AG04450 (cell line): ENCODE results near the gene CDC42EP3. TPM values are rescaled to one million over a fixed set of nuclear protein-coding genes. Genes with fewer than 3 reads are reported as not detected.

Source experiments
- CTCF ChIA-PET: fragments of 300-600, 350-600 bp; formaldehyde crosslinking; extraction: SDS; loops from one replicate; lab custom pipeline; 2022; ENCODE audit warnings: antibody characterized with exemption, inconsistent platforms; lab: Charles Lee
- POLR2A ChIA-PET: fragments of 350-600 bp; formaldehyde crosslinking; extraction: SDS; loops from one replicate; lab custom pipeline; 2021; ENCODE audit warnings: antibody characterized with exemption, inconsistent platforms; lab: Yijun Ruan, JAX
- DNase-seq: peaks from one replicate; pipeline ENCODE4 v3.0.0-alpha.2; 2011; ENCODE audit warnings: low read depth, low spot score
- H3K27ac ChIP-seq: one replicate; pipeline ENCODE4 v1.5.1; 2012; ENCODE audit warnings: low read depth, low read length, control low read depth
- H3K27me3 ChIP-seq: one replicate; pipeline ENCODE4 v1.6.0; 2012; ENCODE audit warnings: low read length; ENCODE audit not compliant: control insufficient read depth, insufficient read depth
- H3K4me3 ChIP-seq: 2 replicates; pipeline ENCODE4 v1.5.1; 2011; ENCODE audit warnings: mild to moderate bottlenecking, low read depth, low read length, control low read depth
- H3K9me3 ChIP-seq: 2 replicates; pipeline ENCODE4 v1.5.1; 2012; ENCODE audit warnings: low read length; ENCODE audit not compliant: control insufficient read depth, insufficient read depth
- CTCF ChIP-seq: IDR thresholded peaks from 2 replicates; pipeline ENCODE4 v1.5.1; 2011; ENCODE audit warnings: low read depth, low read length, control low read depth, inconsistent platforms
- polyA plus RNA-seq: library from polyadenylated mRNA; depleted of rRNA; stranded (reverse); fragments of >200 nt; gene quantifications from 2 replicates; pipeline ENCODE4 v1.2.3, GENCODE V29; 2011

Gene CDC42EP3
- polyA plus RNA-seq, 1 experiment, result 245 TPM

- POLR2A ChIA-PET, result no interaction called here
- Histone ChIP-seq H3K27me3 (no peaks in the 10 kb centered on the region), H3K4me3 (no peak overlapping the region), H3K27ac (no peak overlapping the region), H3K9me3 (no peaks in the 10 kb centered on the region)
- TF ChIP-seq CTCF, result no peak
- CTCF ChIA-PET, result interaction anchor here (1.7 kb wide), 1 partner anchor 257 kb away, joined by 5 read pairs; no protein-coding TSS in a partner anchor
- DNase-seq, result no peak
Measured at GRCh38 chr2:37619959-37620300, 51.5 kb downstream of the CDC42EP3 start.

GRCh38 chr2:37619230-37619958 lies 52.0 kb downstream of the CDC42EP3 start:
- no peak overlapping the region for H3K27ac ChIP-seq
- POLR2A ChIA-PET, result no interaction called here
- H3K27me3 ChIP-seq, result no peaks in the 10 kb centered on the region
- no peak for TF ChIP-seq CTCF
- H3K4me3 ChIP-seq, result no peak overlapping the region
- H3K9me3 ChIP-seq, result no peaks in the 10 kb centered on the region
- CTCF ChIA-PET, result interaction anchor here (1.0 kb wide), 1 partner anchor 258 kb away, joined by 3 read pairs; no protein-coding TSS in a partner anchor
- DNase-seq, result no peak

GRCh38 chr2:37618326-37618725 lies 53.1 kb downstream of the CDC42EP3 start:
- CTCF ChIA-PET, result no interaction called here
- Histone ChIP-seq H3K4me3 (no peak overlapping the region), H3K27ac (no peak overlapping the region), H3K9me3 (no peaks in the 10 kb centered on the region), H3K27me3 (no peaks in the 10 kb centered on the region)
- POLR2A ChIA-PET, result no interaction called here
- no peak for DNase-seq
- no peak for TF ChIP-seq CTCF

GRCh38 chr2:37617119-37617892 lies 54.1 kb downstream of the CDC42EP3 start:
- no peak overlapping the region for H3K27ac ChIP-seq
- no peak overlapping the region for H3K4me3 ChIP-seq
- TF ChIP-seq CTCF, result no peak
- no peak for DNase-seq
- ChIA-PET CTCF (no interaction called here), POLR2A (no interaction called here)
- H3K9me3 ChIP-seq, result no peaks in the 10 kb centered on the region
- H3K27me3 ChIP-seq, result no peaks in the 10 kb centered on the region

- no peaks in the 10 kb centered on the region for H3K9me3 ChIP-seq
- ChIA-PET CTCF (no interaction called here), POLR2A (no interaction called here)
- no peak overlapping the region for H3K4me3 ChIP-seq
- peak; percentile 69 for DNase-seq
- H3K27ac ChIP-seq, result no peak overlapping the region
- no peaks in the 10 kb centered on the region for H3K27me3 ChIP-seq
- no peak for TF ChIP-seq CTCF
Measured at GRCh38 chr2:37616677-37617005, 54.8 kb downstream of the CDC42EP3 start.
